IgD-negative memory B cell (primary cell): ENCODE measurements around the gene PIEZO1. TPM values are rescaled to one million over a fixed set of nuclear protein-coding genes. Genes with fewer than 3 reads are reported as not detected.

Source experiments
- H3K27ac Mint-ChIP-seq, 3 donors: one replicate each; pipeline ENCODE4 v1.8.0; 2020 to 2022; ENCODE audit warnings: mild to moderate bottlenecking in 3 of 3, mixed read lengths in 3 of 3, moderate library complexity in 1 of 3
- H3K27me3 Mint-ChIP-seq: one replicate; pipeline ENCODE4 v1.8.0; 2021; ENCODE audit warnings: mixed read lengths
- H3K36me3 Mint-ChIP-seq: one replicate; pipeline ENCODE4 v1.8.0; 2020; ENCODE audit warnings: mild to moderate bottlenecking, mixed read lengths
- H3K4me1 Mint-ChIP-seq, 3 donors: one replicate each; pipeline ENCODE4 v1.8.0; 2020 to 2022; ENCODE audit warnings: mixed read lengths in 3 of 3, mild to moderate bottlenecking in 1 of 3
- H3K4me3 Mint-ChIP-seq, 4 donors: one replicate each; pipeline ENCODE4 v1.8.0; 2020 to 2022; ENCODE audit warnings: mild to moderate bottlenecking in 4 of 4, mixed read lengths in 4 of 4, moderate library complexity in 3 of 4
- H3K9me3 Mint-ChIP-seq, 3 donors: one replicate each; pipeline ENCODE4 v1.8.0; 2020 to 2021; ENCODE audit warnings: mixed read lengths in 3 of 3, mild to moderate bottlenecking in 1 of 3
- polyA plus RNA-seq: library from polyadenylated mRNA; unstranded; fragments of 300-500 nt; fragmentation: Illumina TruSeq; gene quantifications from one replicate; pipeline ENCODE4 v1.2.3, GENCODE V29; 2021

PIEZO1 gene
- polyA plus RNA-seq, 1 donor from 2014 or later: 33.4 TPM

- Mint-ChIP-seq H3K9me3 (no peaks in the 10 kb centered on the region), H3K4me1 (peaks cover 23 to 27% (median 23%) of the 10 kb centered on the region in 3 donors), H3K27ac (peak overlapping the region in 2 of 3 donors; percentile 12 to 73), H3K27me3 (no peaks in the 10 kb centered on the region), H3K4me3 (peak overlapping the region in 2 of 4 donors; percentile 63 to 82), H3K36me3 (no peaks in the 10 kb centered on the region)
Observed at GRCh38 chr16:88787579-88788314, 2.7 kb upstream of the PIEZO1 start.

- H3K4me1 Mint-ChIP-seq: peaks cover 34 to 42% (median 38%) of the 10 kb centered on the region in 3 donors
- no peak overlapping the region for H3K27ac Mint-ChIP-seq
- no peak overlapping the region for H3K4me3 Mint-ChIP-seq
- H3K27me3 Mint-ChIP-seq: no peaks in the 10 kb centered on the region
- no peaks in the 10 kb centered on the region for H3K36me3 Mint-ChIP-seq
- no peaks in the 10 kb centered on the region for H3K9me3 Mint-ChIP-seq
Observed at GRCh38 chr16:88784856-88785105, 239 bp downstream of the PIEZO1 start.

GRCh38 chr16:88784074-88784855 lies 755 bp downstream of the PIEZO1 start:
- H3K4me1 Mint-ChIP-seq: peaks cover 29 to 39% (median 33%) of the 10 kb centered on the region in 3 donors

GRCh38 chr16:88783391-88784073 lies 1.5 kb downstream of the PIEZO1 start:
- Mint-ChIP-seq H3K27ac (peak overlapping the region; percentile 94 to 97 (median 97)), H3K4me1 (peaks cover 29 to 39% (median 32%) of the 10 kb centered on the region in 3 donors), H3K27me3 (no peaks in the 10 kb centered on the region), H3K9me3 (no peaks in the 10 kb centered on the region), H3K4me3 (peak overlapping the region; percentile 88 to 93 (median 91)), H3K36me3 (no peaks in the 10 kb centered on the region)

More at GRCh38 chr16:88784074-88784855, 755 bp downstream of the PIEZO1 start:
- peak overlapping the region in 2 of 3 donors; percentile 93 to 94 for H3K27ac Mint-ChIP-seq
- no peaks in the 10 kb centered on the region for H3K9me3 Mint-ChIP-seq
- H3K36me3 Mint-ChIP-seq: no peaks in the 10 kb centered on the region
- H3K4me3 Mint-ChIP-seq: peak overlapping the region; percentile 88 to 94 (median 91)
- no peaks in the 10 kb centered on the region for H3K27me3 Mint-ChIP-seq

GRCh38 chr16:88782454-88783390 lies 2.3 kb downstream of the PIEZO1 start:
- no peaks in the 10 kb centered on the region for H3K27me3 Mint-ChIP-seq
- peak overlapping the region; percentile 94 to 97 (median 97) for H3K27ac Mint-ChIP-seq
- no peaks in the 10 kb centered on the region for H3K9me3 Mint-ChIP-seq
- H3K4me3 Mint-ChIP-seq: peak overlapping the region; percentile 88 to 93 (median 91)
- H3K4me1 Mint-ChIP-seq: peaks cover 32 to 39% (median 35%) of the 10 kb centered on the region in 3 donors
- H3K36me3 Mint-ChIP-seq: no peaks in the 10 kb centered on the region

GRCh38 chr16:88781140-88782077 lies 3.6 kb downstream of the PIEZO1 start:
- H3K4me3 Mint-ChIP-seq: peak overlapping the region; percentile 78 to 93 (median 91)
- H3K9me3 Mint-ChIP-seq: no peaks in the 10 kb centered on the region
- H3K36me3 Mint-ChIP-seq: no peaks in the 10 kb centered on the region
- peaks cover 33 to 38% (median 35%) of the 10 kb centered on the region in 3 donors for H3K4me1 Mint-ChIP-seq
- H3K27me3 Mint-ChIP-seq: no peaks in the 10 kb centered on the region
- peak overlapping the region; percentile 94 to 97 (median 97) for H3K27ac Mint-ChIP-seq

GRCh38 chr16:88780142-88781062 lies 4.6 kb downstream of the PIEZO1 start:
- H3K27me3 Mint-ChIP-seq: no peaks in the 10 kb centered on the region
- H3K27ac Mint-ChIP-seq: peak overlapping the region; percentile 73 to 97 (median 94)
- peaks cover 34 to 38% (median 35%) of the 10 kb centered on the region in 3 donors for H3K4me1 Mint-ChIP-seq
- no peaks in the 10 kb centered on the region for H3K36me3 Mint-ChIP-seq
- H3K9me3 Mint-ChIP-seq: no peaks in the 10 kb centered on the region
- H3K4me3 Mint-ChIP-seq: peak overlapping the region; percentile 78 to 93 (median 88)

- Mint-ChIP-seq H3K27ac (peak overlapping the region in 2 of 3 donors; percentile 46 to 94), H3K27me3 (no peaks in the 10 kb centered on the region), H3K9me3 (no peaks in the 10 kb centered on the region), H3K36me3 (no peaks in the 10 kb centered on the region), H3K4me3 (peak overlapping the region in 2 of 4 donors; percentile 49 to 93), H3K4me1 (peaks cover 34 to 41% (median 35%) of the 10 kb centered on the region in 3 donors)
Observed at GRCh38 chr16:88779406-88780141, 5.4 kb downstream of the PIEZO1 start.

- H3K4me1 Mint-ChIP-seq: peaks cover 33 to 40% (median 35%) of the 10 kb centered on the region in 3 donors
- H3K36me3 Mint-ChIP-seq: no peaks in the 10 kb centered on the region
- no peaks in the 10 kb centered on the region for H3K9me3 Mint-ChIP-seq
- H3K27ac Mint-ChIP-seq: peak overlapping the region in 1 of 3 donors; percentile 53
- no peaks in the 10 kb centered on the region for H3K27me3 Mint-ChIP-seq
- H3K4me3 Mint-ChIP-seq: no peak overlapping the region
Observed at GRCh38 chr16:88778541-88779065, 6.4 kb downstream of the PIEZO1 start.

DNA sequence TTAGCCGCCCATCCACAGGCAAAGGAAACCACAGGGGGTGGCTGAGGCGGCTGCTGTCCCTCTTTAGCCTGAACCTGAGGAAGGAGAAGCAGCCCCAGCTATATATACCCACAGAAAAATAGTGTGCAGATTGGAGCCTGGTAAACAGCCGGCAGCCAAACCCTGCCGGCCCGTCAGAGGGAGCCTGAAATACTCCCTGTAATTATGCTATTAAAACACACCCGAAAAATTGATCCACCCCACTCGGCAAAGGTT lies 6.8 kb downstream of the PIEZO1 start:
- Mint-ChIP-seq H3K4me3 (peak overlapping the region in 1 of 4 donors; percentile 73), H3K27me3 (no peaks in the 10 kb centered on the region), H3K4me1 (peaks cover 29 to 36% (median 31%) of the 10 kb centered on the region in 3 donors), H3K9me3 (no peaks in the 10 kb centered on the region), H3K36me3 (no peaks in the 10 kb centered on the region), H3K27ac (no peak overlapping the region)

GRCh38 chr16:88777471-88778270 lies 7.3 kb downstream of the PIEZO1 start:
- Mint-ChIP-seq H3K9me3 (no peaks in the 10 kb centered on the region), H3K27me3 (no peaks in the 10 kb centered on the region), H3K27ac (no peak overlapping the region), H3K4me3 (peak overlapping the region in 1 of 4 donors; percentile 73), H3K4me1 (peaks cover 24 to 31% (median 25%) of the 10 kb centered on the region in 3 donors), H3K36me3 (no peaks in the 10 kb centered on the region)
